ENCODE measurements around the gene CASK.
A peak's percentile ranks its signal among the peaks of the same experiment; 100 is the strongest.

Gene CASK, protein sequence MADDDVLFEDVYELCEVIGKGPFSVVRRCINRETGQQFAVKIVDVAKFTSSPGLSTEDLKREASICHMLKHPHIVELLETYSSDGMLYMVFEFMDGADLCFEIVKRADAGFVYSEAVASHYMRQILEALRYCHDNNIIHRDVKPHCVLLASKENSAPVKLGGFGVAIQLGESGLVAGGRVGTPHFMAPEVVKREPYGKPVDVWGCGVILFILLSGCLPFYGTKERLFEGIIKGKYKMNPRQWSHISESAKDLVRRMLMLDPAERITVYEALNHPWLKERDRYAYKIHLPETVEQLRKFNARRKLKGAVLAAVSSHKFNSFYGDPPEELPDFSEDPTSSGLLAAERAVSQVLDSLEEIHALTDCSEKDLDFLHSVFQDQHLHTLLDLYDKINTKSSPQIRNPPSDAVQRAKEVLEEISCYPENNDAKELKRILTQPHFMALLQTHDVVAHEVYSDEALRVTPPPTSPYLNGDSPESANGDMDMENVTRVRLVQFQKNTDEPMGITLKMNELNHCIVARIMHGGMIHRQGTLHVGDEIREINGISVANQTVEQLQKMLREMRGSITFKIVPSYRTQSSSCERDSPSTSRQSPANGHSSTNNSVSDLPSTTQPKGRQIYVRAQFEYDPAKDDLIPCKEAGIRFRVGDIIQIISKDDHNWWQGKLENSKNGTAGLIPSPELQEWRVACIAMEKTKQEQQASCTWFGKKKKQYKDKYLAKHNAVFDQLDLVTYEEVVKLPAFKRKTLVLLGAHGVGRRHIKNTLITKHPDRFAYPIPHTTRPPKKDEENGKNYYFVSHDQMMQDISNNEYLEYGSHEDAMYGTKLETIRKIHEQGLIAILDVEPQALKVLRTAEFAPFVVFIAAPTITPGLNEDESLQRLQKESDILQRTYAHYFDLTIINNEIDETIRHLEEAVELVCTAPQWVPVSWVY

DNA sequence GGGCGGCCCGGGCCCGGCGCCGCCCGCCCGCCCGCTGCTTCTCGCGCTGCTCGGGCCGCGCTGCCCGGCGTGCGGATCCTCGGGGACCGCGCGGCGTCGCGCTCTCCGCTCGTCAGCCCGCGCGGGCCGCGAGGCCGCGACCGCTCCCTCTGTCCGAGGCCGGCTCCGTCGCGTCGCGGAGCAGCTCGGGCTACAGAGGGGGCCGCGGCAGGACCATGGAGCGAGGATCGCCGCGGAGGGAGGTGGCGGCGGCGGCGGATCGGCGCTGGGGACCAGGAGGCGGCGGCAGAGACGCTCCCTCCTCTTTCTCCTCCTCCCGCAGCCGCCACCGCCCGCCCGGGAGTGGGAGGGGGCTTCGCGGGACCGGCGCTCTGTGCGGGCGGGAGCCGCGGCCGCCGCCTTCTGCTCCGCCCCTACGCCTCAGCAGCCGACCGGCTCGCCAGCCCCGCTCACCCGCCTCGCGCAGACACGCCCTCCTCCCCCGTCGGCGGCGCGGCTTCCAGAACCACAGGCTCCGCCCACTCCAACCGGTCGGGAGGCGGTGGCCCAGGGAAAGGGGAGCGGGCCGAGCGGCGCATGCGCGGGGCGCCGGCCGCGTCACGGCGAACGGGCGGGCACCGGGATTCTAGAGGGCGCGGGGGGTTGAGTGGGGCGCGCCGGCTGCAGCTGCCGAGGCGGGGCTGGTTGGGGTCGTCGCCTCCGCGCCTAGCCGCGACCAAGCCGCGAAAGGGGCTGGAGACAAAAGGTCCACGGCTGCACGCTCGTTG is at the start of gene CASK:
Gene CASK, minus strand, starts transcription at position 344 of the 767 bp plus-strand sequence. CDS start 566 bp downstream, outside the sequence.
- DNase-seq: peak; percentile 97

DNA sequence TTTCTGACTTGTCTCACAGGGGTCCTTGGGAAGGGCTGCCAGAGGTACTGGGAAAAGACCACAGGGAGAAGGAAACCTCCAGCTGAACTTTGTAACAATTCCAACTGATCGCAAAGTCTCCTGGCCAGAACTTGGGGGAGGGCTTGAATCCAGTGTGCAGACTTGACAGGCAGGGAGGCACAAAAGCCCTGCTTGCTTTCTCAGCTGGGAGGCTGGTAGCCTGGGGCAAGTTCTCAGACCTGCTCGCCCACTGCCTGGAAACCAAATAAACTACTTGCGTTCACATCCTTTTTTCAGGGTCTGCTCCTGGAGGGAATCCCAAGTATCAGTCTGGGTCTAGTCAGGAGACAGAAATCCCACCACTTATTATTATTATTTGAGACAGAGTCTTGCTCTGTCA is 48.0 kb upstream of the CASK start:
- no peak for DNase-seq

DNA sequence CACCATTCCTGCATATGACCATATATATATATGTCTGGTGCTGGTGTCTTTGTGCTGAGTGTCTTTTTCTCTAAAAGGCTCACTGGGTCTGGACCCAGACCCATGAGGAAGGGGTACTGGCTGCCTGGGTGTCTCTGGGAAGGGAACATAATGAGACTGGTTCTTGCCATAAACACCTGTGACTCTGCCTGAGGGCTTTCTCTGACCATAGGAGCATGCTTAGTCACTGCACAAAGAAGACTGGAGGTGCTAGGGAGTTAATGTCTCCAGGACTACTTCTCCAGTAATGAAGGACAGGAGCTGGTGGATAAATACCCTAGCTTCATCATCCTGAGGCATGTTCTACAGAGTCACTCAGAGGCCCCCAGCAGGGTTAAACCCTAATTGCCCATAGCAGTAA is 47.1 kb upstream of the CASK start:
- DNase-seq: no peak

DNA sequence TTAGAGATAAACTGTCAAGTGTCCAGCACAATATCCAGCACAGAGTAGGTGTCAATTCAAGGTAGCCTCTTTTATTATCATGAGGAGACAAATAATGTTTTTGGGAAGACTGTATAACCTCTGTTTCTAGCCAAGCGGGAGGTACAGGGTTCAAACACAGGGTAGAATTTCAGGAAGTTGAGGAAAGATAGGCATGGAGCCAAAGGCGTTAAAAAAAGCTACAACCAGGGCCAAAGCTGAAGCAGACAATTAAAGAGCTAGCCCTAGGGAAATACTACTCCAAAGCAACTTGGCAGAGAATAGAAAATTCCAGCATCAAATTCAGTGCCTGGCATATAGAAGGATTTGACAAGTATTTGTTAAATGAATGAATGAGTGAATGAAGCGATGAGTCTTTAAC is 40.0 kb upstream of the CASK start:
- no peak for DNase-seq

DNA sequence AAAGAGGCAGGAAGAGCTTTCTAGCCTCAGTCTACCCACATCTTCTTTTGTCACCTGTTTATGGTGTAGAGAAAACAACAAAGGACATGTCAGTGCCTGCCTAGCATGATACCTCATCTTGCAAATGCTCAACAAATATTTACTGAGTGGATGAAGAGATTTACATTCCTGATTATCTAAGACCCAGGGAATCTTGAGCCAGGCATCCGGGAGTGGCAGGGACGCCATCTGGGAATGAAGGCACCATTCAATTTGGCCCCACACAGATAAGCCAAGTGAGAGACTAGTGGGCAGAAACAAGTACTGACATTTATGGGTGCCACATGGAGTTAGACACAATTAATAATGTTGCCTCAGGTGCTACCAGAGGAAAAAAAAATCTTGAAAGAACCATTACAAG is 36.8 kb upstream of the CASK start:
- DNase-seq: no peak

DNA sequence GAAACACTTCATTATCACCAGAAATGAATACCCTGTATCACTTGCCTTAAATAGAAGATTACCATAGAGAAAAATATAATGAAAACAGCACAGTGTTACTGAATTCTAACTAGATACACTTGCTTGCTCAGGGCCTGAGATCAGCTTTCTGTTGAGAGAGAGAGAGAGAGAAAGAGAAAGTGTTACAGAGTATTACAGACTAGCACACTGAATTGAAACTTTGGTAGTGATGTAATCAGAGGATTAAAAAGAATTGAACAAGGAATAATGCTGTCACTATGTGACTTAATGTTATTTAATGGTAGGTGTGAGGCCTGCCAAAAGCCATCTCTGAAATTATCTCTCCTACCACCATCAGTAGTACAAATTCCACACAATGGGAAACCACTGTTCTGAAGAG is 35.5 kb upstream of the CASK start:
- no peak for DNase-seq

DNA sequence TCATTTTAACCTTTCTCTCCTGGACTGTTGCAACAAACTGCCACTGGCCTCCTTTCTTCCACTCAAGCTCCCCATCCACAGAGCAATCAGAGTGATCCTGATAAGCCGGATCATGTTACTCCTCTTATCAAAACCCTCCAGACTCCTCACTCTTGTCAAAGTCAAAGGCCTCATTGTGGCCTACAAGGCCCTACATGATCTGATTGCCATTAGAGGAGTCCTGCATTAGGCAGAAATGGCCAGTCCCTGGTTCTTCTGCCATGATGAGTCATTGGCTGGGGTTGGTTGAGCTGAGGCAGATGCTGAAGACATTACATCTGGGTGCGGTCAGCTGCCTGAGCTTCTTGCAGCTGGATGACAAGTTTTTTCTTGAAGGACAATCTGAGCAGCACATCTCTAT is 32.7 kb upstream of the CASK start:
- no peak for DNase-seq

DNA sequence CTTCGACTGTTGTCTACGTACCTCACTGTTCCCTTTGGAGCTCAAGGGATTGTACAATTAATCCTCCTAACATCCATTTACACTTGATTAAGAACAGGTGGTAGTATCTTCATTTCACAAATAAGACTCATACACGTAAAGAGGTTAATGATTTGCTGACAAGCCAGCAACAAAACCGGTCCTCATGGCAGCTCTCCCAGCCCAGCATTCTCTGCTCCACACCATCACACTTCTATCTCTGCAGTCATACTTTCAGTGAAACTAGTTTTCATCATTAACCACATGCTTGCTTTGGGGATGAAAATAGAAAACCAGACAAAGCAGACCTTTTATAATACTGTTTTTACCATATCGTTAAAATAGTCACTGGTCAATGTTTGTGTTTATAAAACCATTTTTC is 28.7 kb upstream of the CASK start:
- DNase-seq: no peak

DNA sequence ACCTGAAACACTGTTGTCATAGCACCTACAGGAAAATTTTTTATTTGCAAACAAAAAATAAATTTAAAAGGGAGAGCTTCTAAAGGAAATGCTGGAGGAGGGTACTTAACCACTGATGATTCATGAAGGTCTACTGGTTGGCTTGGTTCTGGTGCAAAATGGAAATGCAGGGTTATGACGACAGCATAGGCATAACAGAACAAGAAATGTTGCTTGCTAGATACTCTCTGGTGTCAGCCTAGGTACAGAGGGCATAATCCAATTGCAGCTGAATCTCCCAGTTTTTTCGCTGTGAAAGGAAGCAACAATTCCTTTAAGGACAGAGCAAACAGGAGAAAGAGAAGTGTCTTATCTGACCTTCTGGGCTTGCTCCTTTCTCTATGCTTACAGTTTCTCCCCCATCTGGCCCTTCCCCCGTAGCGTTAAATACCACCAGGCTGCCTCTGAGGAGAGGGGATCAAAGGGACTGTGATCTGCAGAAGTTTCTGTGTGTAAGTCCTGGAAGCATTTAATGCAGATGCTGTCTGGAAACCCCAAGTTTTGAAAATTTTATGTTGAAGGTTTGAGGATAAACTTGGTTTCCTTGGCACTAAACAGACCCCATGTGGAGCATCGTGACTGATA is 23.7 kb upstream of the CASK start:
- no peak for DNase-seq

DNA sequence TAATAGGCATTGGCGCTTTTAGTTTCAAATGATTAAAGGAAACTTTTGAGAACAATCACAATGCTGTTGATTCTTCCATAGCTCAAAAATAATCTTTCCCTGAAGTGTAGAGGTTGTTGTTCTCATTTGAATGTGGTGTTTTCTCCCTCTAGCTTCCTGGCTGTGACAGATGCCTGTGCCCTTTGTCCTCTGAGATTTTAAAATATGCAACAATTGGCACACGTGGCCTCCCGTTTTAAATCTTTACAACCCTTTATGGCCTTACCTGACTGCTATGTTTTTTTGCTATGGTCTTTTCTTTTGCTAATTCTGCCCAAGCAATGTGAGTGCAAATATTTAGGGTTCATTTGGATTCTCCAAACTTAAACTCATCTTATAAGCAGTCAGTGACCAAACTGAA is 22.9 kb upstream of the CASK start:
- DNase-seq: no peak

DNA sequence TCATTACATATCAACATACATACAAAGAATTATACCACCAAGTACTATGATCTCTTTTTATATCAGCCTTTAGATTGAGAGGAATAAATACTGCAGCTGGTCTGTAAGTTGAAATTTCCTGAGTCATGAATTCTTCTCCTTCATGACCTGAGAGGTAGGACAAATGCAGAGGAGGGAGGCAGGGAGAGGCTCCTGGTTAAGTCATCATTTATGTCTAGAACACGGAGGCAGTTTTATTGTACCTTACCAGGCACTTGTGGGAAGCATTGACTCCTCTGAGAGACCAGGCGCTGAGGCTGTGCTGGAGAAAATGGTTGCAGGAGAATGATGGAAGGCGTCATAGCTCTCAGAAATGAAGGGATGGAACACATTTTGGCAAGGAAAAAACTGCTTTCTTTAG is 12.5 kb upstream of the CASK start:
- no peak for DNase-seq

DNA sequence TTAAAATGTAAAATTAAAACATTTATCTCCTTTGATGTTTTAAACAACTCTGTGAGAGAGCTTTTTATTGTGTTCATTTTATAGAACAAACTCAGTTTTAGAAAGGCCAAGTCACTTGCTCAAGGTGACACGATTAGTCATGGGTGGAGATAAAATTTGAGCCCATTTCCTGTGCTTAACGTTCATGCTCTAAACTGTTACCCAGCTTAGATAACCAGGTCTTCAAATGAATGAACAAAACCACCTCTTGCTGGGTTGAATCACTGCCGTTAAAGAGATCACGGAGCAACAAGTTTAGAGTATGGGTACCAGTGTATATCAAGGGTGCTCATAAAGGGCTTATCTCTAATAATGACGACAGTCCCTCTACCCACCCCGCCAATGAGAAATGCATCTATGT is 10.2 kb upstream of the CASK start:
- no peak for DNase-seq

DNA sequence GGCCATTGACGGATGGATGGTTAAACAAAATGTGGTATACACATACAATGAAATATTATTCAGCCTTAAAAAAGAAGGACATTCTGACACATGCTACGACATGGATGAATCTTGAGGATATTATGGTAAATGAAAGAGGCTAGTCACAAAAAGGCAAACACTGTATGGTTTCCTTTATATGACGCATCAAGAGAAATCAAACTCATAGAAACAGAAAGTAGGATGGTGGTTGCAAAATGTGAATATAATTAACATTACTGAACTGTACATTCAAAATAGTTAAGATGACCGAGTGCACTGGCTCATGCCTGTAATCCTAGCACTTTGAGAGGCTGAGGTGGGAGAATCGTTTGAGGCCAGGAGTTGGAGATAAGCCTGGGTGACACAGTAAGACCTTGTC is 9.5 kb upstream of the CASK start:
- no peak for DNase-seq

DNA sequence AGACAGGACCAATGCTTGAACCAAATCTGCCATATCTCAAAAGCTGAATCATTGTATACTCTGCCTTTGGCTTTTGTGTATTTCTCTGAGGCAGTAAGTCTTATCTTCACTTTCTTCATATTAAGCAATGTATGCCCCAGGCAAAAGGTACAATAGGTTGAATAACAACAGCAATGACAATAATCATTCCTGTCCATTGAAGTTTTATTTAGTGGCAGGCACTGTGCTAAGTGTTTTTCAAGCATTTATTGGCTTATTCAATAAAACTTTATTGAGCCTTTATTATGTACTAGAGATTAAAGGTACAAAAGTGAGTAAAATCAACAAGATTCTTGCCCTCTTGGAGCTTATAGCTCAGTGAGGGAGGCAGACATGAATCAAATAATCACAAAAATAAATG is 8.2 kb upstream of the CASK start:
- DNase-seq: no peak

DNA sequence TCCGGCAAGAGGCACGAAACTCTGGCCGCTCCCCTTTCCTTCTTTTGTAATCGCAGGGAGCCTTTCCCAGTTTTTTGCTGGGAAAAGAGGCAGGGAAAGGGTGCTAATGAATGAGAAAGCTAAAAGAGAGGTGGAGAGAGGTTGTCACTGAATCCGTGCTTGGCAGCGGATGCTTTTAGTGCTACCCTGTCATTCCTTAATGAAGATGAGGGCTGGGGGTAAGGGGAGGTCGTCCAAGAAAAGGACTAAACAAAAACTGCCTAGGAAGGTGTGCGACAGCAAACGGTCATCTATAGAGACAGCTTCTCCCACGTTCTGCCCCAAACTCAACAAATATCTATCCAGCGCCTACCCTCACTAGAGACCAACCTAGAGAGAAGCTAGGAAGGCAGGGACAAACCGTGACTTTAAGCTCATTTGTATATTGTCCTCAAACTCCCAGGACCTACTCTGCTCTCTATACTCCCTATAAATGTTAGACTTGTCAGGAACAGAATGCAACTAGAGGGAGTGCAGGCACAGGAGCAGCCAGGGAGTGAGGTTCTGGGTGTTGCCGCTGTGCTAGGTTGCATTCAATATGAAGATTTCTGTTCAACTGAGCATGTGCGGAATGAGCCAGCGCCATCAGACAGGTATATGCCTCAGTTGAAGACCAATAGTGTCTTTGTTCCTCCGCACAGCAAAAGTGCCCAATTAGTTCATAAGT is 777 bp upstream of the CASK start:
- peak; percentile 41 for DNase-seq

DNA sequence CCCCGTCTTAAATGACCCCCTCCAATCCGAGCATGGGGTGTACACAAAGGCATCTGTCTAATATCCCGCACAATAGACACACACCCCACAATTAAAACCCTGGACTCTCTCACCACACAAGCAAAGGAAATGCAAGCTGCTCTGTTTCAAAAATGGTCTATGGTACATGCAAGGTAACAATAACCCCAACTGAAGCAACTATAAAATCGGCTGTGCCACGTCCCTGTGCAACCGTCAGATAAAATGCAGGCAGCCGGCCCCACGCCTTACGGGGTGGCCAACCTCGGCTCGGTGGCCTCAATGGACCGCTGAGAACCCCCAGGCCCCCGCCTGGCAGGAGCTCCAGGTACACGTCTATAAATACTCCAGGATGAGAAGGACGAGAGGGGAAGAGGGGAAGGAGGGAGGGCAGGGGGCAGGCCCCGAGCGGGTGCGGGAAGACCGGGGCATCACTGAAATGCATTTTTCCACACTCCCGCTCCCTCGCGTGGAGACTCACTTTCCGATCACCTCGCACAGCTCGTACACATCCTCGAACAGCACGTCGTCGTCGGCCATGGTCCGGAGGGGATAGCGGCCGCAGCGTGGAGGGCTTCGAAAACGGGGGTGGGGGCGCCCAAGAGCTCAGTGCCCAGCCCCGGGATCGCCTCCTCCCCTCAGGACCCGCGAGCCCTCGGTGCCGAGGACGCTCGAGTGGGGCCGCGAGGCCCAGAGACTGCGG is 763 bp downstream of the CASK start:
- peak; percentile 8 for DNase-seq

DNA sequence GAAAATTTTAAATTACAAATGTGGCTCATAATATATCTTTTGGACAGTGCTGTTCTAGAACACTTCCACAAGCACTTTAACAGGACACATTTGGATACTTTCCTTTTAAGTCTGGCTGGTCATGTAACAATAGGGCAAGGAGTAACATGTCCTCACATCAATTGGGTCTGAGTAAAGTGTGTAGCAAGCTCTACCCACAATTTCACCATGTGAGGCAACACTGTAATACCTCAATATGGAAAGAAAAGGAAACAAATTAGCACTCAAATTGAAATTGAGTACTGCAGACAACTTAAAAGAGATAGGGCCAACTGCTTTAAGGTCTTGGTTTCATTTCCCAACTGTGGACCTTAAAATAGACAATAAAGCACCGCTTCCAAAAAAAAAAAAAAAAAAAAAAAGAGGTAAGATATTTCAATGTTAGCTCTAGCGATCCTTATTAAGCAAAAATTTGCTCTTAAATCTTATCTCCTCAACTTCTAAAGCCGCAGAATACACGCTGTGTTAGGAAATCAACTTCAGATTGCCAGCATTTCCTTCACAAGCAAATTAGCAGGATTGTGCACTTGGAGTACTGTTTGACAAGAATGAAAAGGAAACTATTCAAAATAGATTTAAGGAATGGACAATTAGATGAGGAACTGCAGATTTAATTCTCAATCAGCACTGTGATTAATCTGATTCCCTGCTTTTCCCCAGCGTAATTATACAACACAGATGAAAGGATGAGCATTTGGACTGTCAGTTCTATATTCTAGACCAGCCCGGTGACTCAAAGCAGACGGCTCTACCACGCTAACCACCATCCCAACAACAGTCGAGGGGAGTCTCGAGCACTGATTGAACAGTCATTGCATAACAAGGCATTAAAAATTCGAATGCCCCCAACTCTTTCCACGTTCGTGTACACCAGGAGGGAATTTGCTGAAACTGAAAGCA is 1.6 kb downstream of the CASK start:
- DNase-seq: no peak

DNA sequence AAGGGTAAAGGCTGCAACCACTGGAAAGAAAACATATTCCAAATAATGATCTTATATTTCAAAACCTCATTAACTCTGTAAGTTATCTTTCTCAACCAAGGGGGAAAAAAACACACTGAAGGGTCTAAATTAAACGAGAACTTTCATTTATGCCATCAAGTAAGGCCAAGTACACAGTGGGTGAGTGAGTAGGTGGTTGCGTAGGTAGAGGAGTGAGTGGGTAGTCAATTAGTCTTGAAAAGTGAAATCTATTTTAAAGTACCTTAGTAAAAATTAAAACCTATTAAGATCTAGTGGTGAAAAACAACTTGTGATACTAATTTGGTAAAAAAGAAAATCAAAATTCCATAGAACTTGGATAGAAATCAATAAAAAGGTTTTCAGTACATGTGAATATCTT is 3.5 kb downstream of the CASK start:
- DNase-seq: no peak

DNA sequence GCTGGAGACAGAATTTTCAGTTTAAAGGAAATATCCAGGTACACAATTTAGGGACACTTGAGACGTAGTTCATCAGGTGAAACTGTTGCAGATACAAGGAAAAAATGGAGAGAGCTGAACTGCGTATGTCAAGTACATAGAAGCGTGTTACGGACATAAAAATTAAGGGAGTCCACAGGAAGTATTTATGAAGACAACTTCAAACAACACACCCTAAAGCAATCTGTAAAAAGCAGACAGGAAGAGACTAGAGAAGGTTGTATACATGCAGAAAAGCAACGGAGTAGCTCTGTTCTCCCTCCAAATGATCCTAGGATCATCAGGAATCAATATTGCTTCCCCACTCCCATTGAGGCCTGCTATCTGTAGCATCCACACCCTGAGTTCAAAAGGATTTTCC is 5.8 kb downstream of the CASK start:
- DNase-seq: no peak

DNA sequence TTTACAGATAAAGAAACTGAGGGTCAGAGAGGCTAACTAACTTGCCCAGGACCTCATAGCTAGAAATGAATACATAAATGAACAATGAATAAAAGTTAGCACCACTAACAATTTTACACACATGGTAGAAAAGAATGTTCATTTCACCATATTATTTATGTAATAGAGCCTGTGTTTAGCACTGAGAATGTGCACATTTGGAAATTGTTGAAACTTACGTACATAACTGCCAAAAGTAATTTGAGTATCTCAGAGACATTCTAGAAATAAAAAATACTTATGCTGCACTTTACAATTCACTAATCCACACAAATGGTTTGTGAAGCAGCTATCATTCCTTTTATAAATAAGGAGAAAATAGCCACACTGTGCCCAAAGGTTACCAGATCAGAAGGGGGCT is 9.9 kb downstream of the CASK start:
- DNase-seq: no peak

Measured in NCI-H2227 treated with DMSO at 0.1 percent for 48 hours (cell line).